Transverse colon (tissue), 4 donors: ENCODE data around the gene ARF3.

Source experiments
- CTCF ChIP-seq, 5 experiments: fragments of 200-600 bp in 3 of 5; fragments of 450-650 bp in 2 of 5; sonication (generic) in 3 of 5; IDR thresholded peaks; 1 replicate in 2 of 5; 2 replicates in 3 of 5; pipeline ENCODE4 v1.5.1; 2016 to 2017; ENCODE audit warnings: antibody characterized with exemption in 5 of 5, inconsistent platforms in 3 of 5, mild to moderate bottlenecking in 2 of 5, moderate library complexity in 1 of 5
- POLR2A ChIP-seq: fragments of 450-650 bp; IDR thresholded peaks from one replicate; pipeline ENCODE4 v1.6.1; 2016; ENCODE audit warnings: antibody characterized with exemption, mild to moderate bottlenecking, moderate library complexity
- POLR2AphosphoS5 ChIP-seq, 3 donors: sonication (generic); formaldehyde crosslinking; IDR thresholded peaks; one replicate each; pipeline ENCODE4 v1.6.1; 2016; ENCODE audit warnings: antibody characterized with exemption in 3 of 3

- TF ChIP-seq CTCF (IDR thresholded peaks at IDR 0.05) (no peak), POLR2A (no peak), POLR2AphosphoS5 (IDR thresholded peaks at IDR 0.05) (no peak)
These were observed 4.6 kb downstream of the ARF3 start for GRCh38 chr12:48952691-48953090.
